ENCODE results near the gene SDK1.

DNA sequence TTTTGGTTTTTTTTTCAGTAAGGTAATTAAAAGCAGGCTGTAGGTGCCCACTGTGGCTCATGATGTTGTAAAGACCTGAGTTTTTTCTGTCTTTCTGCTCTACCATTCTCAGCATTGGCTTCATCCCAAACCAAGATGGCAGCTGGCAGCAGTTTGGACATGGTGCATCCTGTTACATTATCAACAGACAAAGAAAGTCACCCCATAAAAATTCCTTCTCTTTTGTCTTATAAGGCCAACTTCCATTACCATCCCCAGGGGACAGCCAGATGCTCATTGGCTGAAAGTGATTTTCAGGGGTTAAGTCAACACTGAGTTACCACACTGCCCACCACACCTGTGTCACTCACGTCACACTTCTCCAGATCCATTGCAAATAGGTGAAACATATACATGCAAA is 558.4 kb downstream of the SDK1 start:
- TF ChIP-seq, protein P1, sequence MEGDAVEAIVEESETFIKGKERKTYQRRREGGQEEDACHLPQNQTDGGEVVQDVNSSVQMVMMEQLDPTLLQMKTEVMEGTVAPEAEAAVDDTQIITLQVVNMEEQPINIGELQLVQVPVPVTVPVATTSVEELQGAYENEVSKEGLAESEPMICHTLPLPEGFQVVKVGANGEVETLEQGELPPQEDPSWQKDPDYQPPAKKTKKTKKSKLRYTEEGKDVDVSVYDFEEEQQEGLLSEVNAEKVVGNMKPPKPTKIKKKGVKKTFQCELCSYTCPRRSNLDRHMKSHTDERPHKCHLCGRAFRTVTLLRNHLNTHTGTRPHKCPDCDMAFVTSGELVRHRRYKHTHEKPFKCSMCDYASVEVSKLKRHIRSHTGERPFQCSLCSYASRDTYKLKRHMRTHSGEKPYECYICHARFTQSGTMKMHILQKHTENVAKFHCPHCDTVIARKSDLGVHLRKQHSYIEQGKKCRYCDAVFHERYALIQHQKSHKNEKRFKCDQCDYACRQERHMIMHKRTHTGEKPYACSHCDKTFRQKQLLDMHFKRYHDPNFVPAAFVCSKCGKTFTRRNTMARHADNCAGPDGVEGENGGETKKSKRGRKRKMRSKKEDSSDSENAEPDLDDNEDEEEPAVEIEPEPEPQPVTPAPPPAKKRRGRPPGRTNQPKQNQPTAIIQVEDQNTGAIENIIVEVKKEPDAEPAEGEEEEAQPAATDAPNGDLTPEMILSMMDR (IDR thresholded peaks at IDR 0.05): no peak
- TF ChIP-seq POLR2A (IDR thresholded peaks at IDR 0.05): no peak
